Endothelial cell of umbilical vein (primary cell): Measurements from ENCODE around the gene PAK2. TPM values are rescaled to one million over a fixed set of nuclear protein-coding genes. Genes with fewer than 3 reads are reported as not detected.
A peak's percentile ranks its signal among the peaks of the same experiment; 100 is the strongest.

ENCODE experiments used
- BruUV-seq: library from RNA; stranded (reverse); fragments of 400-500 nt; replicated peaks from 2 replicates; lab custom pipeline; 2021; lab: Mats Ljungman, UMichigan
- CTCF ChIA-PET: fragments of 300-600, 350-600 bp; sonication (Branson Sonifier 250); formaldehyde crosslinking; loops from one replicate; lab custom pipeline; 2021; ENCODE audit warnings: antibody characterized with exemption, inconsistent platforms; lab: Charles Lee
- POLR2A ChIA-PET: fragments of 300-600, 350-600 bp; sonication (Branson Sonifier 250); formaldehyde crosslinking; loops from one replicate; lab custom pipeline; 2021; ENCODE audit warnings: antibody characterized with exemption, inconsistent platforms; lab: Charles Lee
- DNase-seq: peaks from one replicate; pipeline ENCODE4 v3.0.0-alpha.2; 2011; ENCODE audit warnings: low read depth, low spot score
- FAIRE-seq: peaks from 2 replicates; lab custom pipeline; 2011; peaks lifted over from hg19 to GRCh38; lab: Jason Lieb, UNC
- H2AFZ ChIP-seq: 2 replicates; pipeline ENCODE4 v1.6.0; 2012; ENCODE audit warnings: low read depth, low read length, control low read depth, inconsistent platforms
- H3K27ac ChIP-seq: 2 replicates; pipeline ENCODE4 v1.5.1; 2011; ENCODE audit warnings: low read depth, mild to moderate bottlenecking, control low read depth, low read length, moderate library complexity; ENCODE audit not compliant: insufficient read depth
- H3K27me3 ChIP-seq, 2 experiments: 2 replicates each; pipeline versions ENCODE4 v1.6.0 to v1.6.1; 2011; ENCODE audit warnings: low read length in 2 of 2, mixed read lengths in 1 of 2; ENCODE audit not compliant: control insufficient read depth in 2 of 2, insufficient read depth in 2 of 2
- H3K36me3 ChIP-seq, 2 experiments: 2 replicates in 1 of 2; 3 replicates in 1 of 2; pipeline ENCODE4 v1.5.1; 2011; ENCODE audit warnings: low read length in 2 of 2, mild to moderate bottlenecking in 1 of 2, moderate library complexity in 1 of 2; ENCODE audit not compliant: control insufficient read depth in 2 of 2, insufficient read depth in 2 of 2; ENCODE audit errors: extremely low read depth in 1 of 2
- H3K4me1 ChIP-seq: 3 replicates; pipeline ENCODE4 v1.5.1; 2011; ENCODE audit warnings: mild to moderate bottlenecking, low read length; ENCODE audit not compliant: control insufficient read depth, insufficient read depth; ENCODE audit errors: extremely low read depth
- H3K4me2 ChIP-seq: 2 replicates; pipeline ENCODE4 v1.6.1; 2011; ENCODE audit warnings: low read length, control low read depth, mixed read lengths; ENCODE audit not compliant: insufficient read depth
- H3K4me3 ChIP-seq, 3 experiments: fragments of 200-600 bp in 1 of 3; sonication (generic), shearing (Covaris generic) in 1 of 3; replicated peaks in 1 of 3; 2 replicates each; pipeline ENCODE4 v1.5.1; 2011 to 2016; ENCODE audit warnings: control low read depth in 3 of 3, low read length in 3 of 3, mild to moderate bottlenecking in 2 of 3, inconsistent platforms in 1 of 3, low read depth in 1 of 3, moderate library complexity in 1 of 3; ENCODE audit not compliant: insufficient read depth in 1 of 3
- H3K79me2 ChIP-seq: 2 replicates; pipeline ENCODE4 v1.6.0; 2012; ENCODE audit warnings: low read length, inconsistent platforms; ENCODE audit not compliant: control insufficient read depth, insufficient read depth
- H3K9ac ChIP-seq: replicated peaks from 2 replicates; pipeline ENCODE3; 2011; ENCODE audit warnings: low read length, control low read depth; ENCODE audit not compliant: insufficient read depth; ENCODE audit errors: extremely low read depth
- H3K9me1 ChIP-seq: replicated peaks from 3 replicates; pipeline ENCODE4 v1.6.0; 2011; ENCODE audit warnings: mild to moderate bottlenecking, low read length; ENCODE audit not compliant: control insufficient read depth, insufficient read depth; ENCODE audit errors: extremely low read depth
- H3K9me3 ChIP-seq: replicated peaks from 2 replicates; pipeline ENCODE4 v1.5.1; 2012; ENCODE audit warnings: low read length, inconsistent platforms; ENCODE audit not compliant: control insufficient read depth, insufficient read depth
- H4K20me1 ChIP-seq: replicated peaks from 2 replicates; pipeline ENCODE3; 2011; ENCODE audit warnings: mild to moderate bottlenecking, low read length; ENCODE audit not compliant: control insufficient read depth, insufficient read depth; ENCODE audit errors: extremely low read depth
- CTCF ChIP-seq, 2 donors: IDR thresholded peaks; 1 replicate in 1 of 2; 2 replicates in 1 of 2; pipeline ENCODE4 v1.5.1; 2011; ENCODE audit warnings: low read length in 2 of 2, mild to moderate bottlenecking in 2 of 2, moderate library complexity in 2 of 2, control low read depth in 1 of 2, inconsistent platforms in 1 of 2, low read depth in 1 of 2; ENCODE audit not compliant: insufficient read depth in 1 of 2; ENCODE audit errors: extremely low read depth in 1 of 2
- EZH2 ChIP-seq: IDR thresholded peaks from 2 replicates; pipeline ENCODE4 v1.6.1; 2012; ENCODE audit warnings: borderline replicate concordance, low read depth, mild to moderate bottlenecking, moderate library complexity, low read length, inconsistent platforms; ENCODE audit not compliant: severe bottlenecking
- FOS ChIP-seq: IDR thresholded peaks from 2 replicates; pipeline ENCODE4 v1.6.1; 2011; ENCODE audit warnings: mild to moderate bottlenecking, low read length, moderate library complexity, borderline replicate concordance; ENCODE audit not compliant: insufficient read depth
- GATA2 ChIP-seq: IDR thresholded peaks from 2 replicates; pipeline ENCODE4 v1.7.0; 2011; ENCODE audit warnings: low read depth, mild to moderate bottlenecking, moderate library complexity, mixed read lengths, low read length; ENCODE audit not compliant: insufficient read length, insufficient read depth
- JUN ChIP-seq: IDR thresholded peaks from 2 replicates; pipeline ENCODE4 v1.6.1; 2011; ENCODE audit warnings: borderline replicate concordance, low read depth; ENCODE audit not compliant: insufficient read length, insufficient read depth
- MYC ChIP-seq: IDR thresholded peaks from one replicate; pipeline ENCODE4 v1.6.1; 2011; ENCODE audit warnings: mild to moderate bottlenecking, low read depth, low read length
- POLR2A ChIP-seq: IDR thresholded peaks from 2 replicates; pipeline ENCODE4 v1.6.1; 2012; ENCODE audit warnings: low read depth, mild to moderate bottlenecking, control low read depth, low read length
- POLR2AphosphoS5 ChIP-seq: IDR thresholded peaks from 2 replicates; pipeline ENCODE4 v1.6.1; 2012; ENCODE audit warnings: low read depth, mild to moderate bottlenecking, control low read depth, low read length, moderate library complexity; ENCODE audit not compliant: insufficient read depth
- dilution Hi-C: fragments of 300-500 bp; cut with MboI; formaldehyde crosslinking; loops from one replicate; pipeline ENCODE4 v1.15.0; 2019; ENCODE audit warnings: low sequenced_read_pairs; ENCODE audit not compliant: extremely low pct_ligation_motif_present
- intact Hi-C: fragments of 100-400 bp; cut with micrococcal nuclease; formaldehyde crosslinking; loops from one replicate; pipeline ENCODE4 v1.10.0; 2022
- polyA plus RNA-seq, 4 experiments: library from polyadenylated mRNA; depleted of rRNA in 3 of 4; stranded (reverse) in 3 of 4; unstranded in 1 of 4; fragments of >200 nt; gene quantifications; 2 replicates each; pipeline versions ENCODE4 v1.2.1 to v1.2.3, GENCODE V29; 2011 to 2012; ENCODE audit warnings: missing spikeins in 1 of 4
- total RNA-seq: library from RNA; stranded (reverse); gene quantifications from 2 replicates; pipeline ENCODE4 v1.2.3, GENCODE V29; 2021
- TF ChIP-seq, protein P1 (sequence below): IDR thresholded peaks from 2 replicates; pipeline ENCODE4 v1.6.1; 2011; ENCODE audit not compliant: insufficient read depth, insufficient read length

Gene PAK2
- total and polyA plus RNA-seq, 2 donors (not counting 3 experiments of a cell fraction or from before 2014, with no cell fraction given): 22.6 to 98.9 TPM

DNA sequence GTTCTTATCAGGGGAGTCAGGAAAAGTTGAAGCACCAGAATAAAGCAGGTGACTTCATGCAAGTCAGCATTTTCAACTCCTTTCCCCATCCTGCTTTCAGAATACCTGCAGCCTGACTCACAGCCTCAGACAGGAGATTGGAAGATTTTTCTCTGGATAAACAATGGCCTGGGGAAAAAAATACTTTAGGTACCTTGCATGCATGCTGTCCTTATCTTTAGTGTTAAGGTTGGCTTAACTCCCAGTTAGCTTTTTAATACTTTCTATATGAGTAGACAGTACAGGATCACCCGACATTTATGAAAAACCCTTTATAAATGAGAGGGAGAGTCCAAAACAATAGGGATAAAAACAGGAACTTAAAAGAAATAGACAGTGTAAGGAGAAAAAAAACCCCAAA, 53.6 kb downstream of the PAK2 start:
- no peak overlapping the region for H2AFZ ChIP-seq
- peak; percentile 87 for FAIRE-seq
- H3K36me3 ChIP-seq: peaks cover 0 to 5% of the 10 kb centered on the region in 2 experiments
- H3K4me1 ChIP-seq: peaks cover 23% of the 10 kb centered on the region
- peak overlapping the region; percentile 57 for H3K9ac ChIP-seq
- peak overlapping the region; percentile 70 for H3K4me2 ChIP-seq
- peak overlapping the region in 1 of 3 experiments; percentile 4 for H3K4me3 ChIP-seq
- no peaks in the 10 kb centered on the region for H3K9me1 ChIP-seq
- dilution Hi-C loops (no loop called here), intact Hi-C loops (loop anchor here (1.0 to 2.0 kb wide), 2 partner anchors 18 to 54 kb away; partner anchors contain the start of gene PAK2)
- no peaks in the 10 kb centered on the region for H3K9me3 ChIP-seq
- no peaks in the 10 kb centered on the region for H4K20me1 ChIP-seq
- no peaks in the 10 kb centered on the region for H3K27me3 ChIP-seq
- ChIA-PET POLR2A (no interaction called here), CTCF (interaction anchor here (1.0 kb wide), 1 partner anchor 53 kb away, joined by 3 read pairs; the partner anchor contains the start of gene PAK2)
- H3K27ac ChIP-seq: peak overlapping the region; percentile 58
- DNase-seq: peak; percentile 92
- BruUV-seq: no TSS peak
- peaks cover 31% of the 10 kb centered on the region for H3K79me2 ChIP-seq
- TF ChIP-seq GATA2: peak; percentile 86
- TF ChIP-seq CTCF (IDR thresholded peaks at IDR 0.05; ENCODE audit: extremely low read depth in 1 of 2, insufficient read depth in 1 of 2, low read depth in 1 of 2, low read length in 2 of 2): no peak
- TF ChIP-seq POLR2AphosphoS5: peak; percentile 64
- TF ChIP-seq, protein P1, sequence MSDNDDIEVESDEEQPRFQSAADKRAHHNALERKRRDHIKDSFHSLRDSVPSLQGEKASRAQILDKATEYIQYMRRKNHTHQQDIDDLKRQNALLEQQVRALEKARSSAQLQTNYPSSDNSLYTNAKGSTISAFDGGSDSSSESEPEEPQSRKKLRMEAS: no peak
- no peak for TF ChIP-seq EZH2
- TF ChIP-seq POLR2A: peak; percentile 24
- no peak for TF ChIP-seq MYC
- TF ChIP-seq FOS: peak; percentile 56
- peak; percentile 68 for TF ChIP-seq JUN
